NCI-H146 treated with DMSO at 0.1 percent for 48 hours (cell line): ENCODE measurements around the gene EPB41.
A peak's percentile ranks its signal among the peaks of the same experiment; 100 is the strongest.
"Not testable (repeated sequence)": the region's sequence is repeated elsewhere in the genome, so short reads cannot be mapped to it uniquely, and the experiment has no call there.

Experiments used
- DNase-seq: peaks from one replicate; lab custom pipeline; 2025; ENCODE audit not compliant: unreplicated experiment; lab: John Stamatoyannopoulos, UW

The EPB41 gene

DNA sequence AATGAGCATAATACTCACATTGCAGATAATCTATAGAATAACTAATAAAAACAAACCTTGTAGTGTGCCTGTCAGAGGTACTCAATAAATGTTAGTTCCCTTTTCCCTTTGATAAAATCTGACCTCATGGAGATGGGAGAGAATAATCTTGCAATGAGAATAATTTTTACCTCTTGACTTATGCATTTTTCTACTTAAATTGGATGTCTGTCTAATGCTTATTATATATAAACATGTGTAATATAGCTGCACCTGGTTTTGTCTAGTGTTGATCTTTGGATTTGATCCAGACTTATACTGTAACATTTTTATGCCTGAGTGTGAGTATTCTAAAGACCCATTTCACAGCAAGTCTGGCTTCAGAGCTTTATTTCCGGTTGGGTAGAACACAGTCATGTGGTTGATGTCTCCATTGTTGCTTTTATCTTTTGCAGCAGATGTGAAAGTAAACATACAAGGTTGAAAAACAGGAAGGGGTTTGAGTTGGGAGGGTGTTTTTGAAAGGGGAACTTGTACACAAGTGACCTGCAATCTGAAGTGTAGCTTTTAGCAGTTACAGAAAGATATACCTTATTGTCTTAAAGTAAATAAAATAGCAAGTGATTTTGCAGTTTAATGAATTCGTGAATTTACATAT lies 12.4 kb downstream of the EPB41 start:
- DNase-seq, result no peak

DNA sequence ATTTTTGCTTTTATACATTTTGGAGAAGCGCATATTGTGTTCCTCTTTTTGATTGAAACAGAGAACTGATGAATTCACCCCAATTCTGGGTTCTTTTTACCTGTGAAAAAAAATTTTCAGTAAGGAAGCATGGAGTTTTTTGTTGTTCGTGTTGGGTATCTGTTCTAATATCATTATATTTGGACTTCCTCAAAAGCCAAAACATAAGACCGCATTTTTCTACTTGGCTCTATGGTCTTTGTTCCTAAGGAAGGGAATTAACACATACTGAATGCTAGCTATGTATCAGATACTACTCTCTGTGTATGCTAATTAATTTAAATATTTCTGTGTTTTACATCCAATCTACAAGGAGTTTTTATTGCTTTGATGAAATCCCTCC lies 12.9 kb downstream of the EPB41 start:
- no peak for DNase-seq

DNA sequence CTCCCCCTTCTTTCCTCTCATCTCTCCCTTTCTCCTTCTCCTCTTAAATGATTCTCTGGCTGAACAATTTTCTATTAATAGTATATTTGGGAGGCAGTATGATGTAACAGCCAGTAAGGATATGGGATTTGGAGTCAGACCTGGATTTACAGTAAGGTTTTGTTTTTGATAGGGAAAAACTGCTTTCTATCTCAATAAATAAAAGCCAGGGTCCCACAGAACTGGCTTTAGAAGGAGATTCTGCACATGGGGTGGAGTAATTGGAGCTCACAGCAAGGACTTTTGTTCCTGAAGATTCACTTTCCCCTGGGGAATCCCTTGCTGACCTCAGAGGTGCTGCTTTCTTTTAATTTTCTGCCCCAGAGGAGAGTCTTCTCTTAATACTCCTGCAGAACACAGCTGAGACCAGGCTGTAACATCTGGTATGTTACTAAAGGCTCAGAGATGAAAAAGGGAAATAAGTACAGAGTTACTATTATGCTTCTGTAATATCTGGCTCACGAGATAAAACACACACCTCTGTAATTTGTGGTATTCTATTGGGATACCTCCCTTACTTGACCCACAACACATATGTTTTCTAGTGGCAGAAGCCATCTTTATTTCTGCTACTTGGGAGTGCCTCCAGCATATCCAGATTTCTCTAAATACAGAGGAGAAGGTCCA lies 13.4 kb downstream of the EPB41 start:
- no peak for DNase-seq

DNA sequence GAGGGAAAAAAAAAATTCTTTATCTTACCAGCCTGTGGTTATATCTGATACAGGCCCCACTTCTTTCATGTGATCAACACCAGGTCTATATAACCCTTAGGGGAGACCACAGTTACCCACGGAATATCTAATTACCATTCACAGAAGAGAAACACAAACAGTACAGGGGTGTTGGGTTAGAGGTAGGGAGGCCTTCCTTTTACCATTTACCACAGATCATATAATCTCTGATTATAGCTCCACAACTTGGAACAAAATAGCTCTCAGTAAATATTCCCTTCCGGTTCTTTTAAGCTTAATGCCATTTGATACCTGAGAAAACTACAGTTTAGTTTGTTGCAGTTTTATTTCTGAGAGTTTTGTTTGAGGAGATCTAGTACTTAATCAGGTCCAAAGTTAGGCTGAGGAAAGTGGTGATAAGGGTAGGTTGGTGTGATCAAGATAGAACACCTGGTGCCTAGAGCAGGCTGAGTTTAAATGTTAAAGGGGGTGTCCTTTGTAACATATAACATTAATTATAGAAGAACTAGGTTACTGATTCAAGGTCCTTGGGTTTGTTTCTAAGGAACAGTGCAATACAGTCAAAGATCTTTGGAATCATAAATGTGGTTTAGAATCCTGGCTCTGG lies 14.1 kb downstream of the EPB41 start:
- DNase-seq, result peak; percentile 35

DNA sequence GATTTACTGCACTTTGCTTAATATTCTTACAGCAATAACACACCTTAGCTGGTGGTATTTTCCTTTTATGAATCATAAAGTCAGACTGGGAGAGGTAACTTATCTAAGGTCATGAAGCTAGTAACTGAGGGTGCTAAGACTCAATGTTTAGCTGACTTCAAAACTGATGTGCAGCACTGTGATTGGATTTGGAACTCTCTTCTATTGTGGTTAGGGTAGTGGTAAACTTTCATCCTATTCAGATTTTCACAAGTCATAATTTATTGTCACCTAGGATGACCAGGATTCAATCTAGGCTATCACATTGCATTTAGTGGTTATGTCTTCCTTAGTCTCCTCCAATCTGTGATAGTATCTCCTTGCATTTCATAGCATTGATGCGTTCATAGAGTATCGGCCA lies 18.9 kb downstream of the EPB41 start:
- DNase-seq, result no peak

DNA sequence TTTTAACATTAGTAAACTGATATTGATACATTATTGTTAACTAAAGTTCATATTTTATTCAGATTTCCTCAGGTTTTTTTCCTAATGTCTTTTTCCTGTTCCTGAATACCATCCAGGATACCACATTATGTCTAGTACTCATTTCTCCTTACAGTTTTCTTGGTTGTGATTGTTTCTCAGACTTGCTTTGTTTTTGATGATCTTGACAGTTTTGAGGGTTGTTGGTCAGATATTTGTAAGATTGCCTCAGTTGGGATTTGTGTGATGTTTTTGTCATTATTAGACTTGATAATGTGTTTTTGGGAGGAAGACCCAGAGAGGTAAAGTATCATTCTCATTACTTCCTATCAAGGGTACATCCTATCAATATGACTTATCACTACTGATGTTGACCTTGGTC lies 19.5 kb downstream of the EPB41 start:
- DNase-seq, result no peak

DNA sequence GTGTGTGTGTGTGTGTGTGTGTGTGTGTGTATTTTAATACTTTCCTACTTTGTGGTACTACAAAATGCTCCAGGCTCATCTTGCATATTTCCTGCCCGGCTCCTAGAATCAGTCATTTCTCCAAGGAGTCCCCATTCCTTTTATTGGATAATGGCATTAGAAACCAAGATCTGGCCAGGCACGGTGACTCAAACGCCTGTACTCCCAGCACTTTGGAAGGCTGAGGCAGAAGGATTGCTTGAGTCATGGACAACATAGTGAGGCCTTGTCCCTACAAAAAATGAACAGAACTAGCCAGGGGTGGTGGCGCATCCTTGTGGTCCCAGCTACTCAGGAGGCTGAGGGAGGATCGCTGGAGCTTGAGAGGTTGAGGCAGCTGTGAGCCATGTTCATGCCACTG lies 20.3 kb downstream of the EPB41 start:
- no peak for DNase-seq

DNA sequence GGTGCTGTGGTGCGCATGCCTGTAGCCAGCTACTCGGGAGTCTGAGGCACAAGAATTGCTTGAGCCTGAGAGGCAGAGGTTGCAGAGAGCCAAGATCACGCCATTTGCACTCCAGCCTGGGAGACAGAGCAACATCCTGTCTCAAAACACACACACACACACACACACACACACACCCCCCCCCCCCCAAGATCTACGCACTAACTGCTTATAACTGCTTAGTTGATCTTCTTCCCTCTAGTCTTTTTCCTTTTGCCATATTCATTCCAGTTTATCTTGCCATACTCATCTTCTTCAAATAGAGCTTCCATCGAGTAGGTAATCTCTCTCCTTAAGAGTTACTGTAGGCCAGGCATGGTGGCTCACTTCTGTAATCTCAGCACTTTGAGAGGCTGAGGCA lies 20.9 kb downstream of the EPB41 start:
- no peak for DNase-seq

DNA sequence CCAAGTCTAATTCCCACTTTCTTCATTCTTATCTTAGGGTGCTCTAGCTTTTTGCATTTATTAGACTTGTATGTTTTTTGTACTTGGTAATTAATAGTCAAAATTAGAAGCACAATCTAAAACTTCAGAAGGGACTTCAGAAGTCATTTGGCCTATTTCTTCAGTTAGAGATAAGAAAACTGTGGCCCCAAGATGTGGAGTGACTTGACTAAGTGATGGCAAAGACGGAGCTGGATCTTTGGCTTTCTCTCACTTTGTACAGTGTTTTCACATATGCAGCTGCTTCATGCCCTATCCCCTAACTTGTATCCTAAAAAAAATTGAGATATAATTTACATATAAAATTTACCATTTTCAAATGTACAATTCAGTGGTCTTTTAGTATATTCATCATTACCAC lies 21.7 kb downstream of the EPB41 start:
- DNase-seq, result no peak

DNA sequence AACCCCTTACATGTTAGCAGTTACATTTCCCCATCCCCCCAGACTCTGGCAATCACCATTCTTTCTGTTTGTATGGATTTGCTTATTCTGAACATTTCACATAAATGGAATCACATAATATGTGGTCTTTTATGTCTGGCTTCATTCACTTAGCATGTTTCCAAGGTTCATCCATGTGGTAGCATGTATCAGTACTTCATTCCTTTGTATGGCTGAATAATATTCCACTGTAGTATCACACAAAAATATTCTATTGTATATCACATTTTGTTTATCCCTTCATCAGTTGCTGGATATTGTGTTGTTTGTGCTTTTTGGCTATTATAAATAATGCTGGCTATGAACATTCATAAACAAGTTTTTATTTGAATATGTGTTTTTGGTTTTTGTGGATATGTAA lies 22.2 kb downstream of the EPB41 start:
- no peak for DNase-seq

DNA sequence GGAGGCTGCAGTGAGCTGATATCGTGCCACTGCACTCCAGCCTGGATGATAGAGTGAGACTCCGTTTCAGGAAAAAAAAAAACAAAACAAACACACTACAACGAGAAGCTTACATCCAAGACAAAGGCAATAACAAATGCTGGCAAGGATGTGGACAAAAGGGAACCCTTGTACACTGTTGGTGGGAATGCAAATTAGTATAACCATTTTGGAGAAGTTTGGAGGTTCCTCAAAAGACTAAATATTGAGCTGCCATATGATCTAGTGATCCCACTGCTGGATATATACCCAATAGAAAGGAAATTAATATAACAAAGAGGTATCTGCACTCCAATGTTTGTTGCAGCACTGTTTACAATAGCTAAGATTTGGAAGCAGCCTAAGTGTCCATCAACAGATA lies 29.2 kb downstream of the EPB41 start:
- DNase-seq, result not testable (repeated sequence)

DNA sequence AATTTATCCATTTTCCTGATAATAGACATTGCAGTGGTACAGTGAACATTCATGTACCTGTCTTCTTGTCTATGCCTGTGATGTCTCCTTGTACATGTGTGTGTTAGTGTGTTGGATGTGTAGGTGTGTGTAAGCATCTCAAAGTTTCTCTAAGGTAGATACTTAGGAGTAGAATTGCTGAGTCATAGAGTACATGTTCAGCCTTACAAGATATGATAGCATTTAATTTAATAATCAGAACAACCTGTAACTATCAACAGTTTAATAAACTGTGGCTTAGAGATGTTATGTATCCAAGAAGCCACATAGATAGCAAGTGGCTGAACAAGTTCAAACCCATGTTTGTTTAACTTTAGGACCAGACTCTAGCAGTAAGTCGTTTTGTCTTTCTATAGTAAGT lies 35.6 kb downstream of the EPB41 start:
- DNase-seq, result no peak

DNA sequence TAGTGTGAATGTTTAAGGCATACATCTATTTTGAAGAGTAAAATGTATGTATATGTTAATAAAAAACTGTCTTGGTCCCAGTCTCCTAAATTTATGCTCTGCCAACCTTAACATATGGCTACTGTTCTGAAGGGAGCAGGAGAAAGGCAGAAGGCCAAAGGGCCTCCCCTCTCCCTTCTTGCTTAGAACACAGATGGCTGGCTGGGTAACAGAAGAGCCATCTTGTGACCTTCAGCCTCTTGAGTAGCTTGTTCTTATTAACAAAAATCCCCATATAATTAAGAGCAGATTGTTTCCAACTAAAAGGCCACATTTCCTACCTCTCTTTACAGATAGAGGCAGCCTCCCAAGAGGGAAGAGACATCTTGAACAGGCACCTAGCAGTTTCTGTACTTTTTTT lies 36.1 kb downstream of the EPB41 start:
- DNase-seq, result no peak

DNA sequence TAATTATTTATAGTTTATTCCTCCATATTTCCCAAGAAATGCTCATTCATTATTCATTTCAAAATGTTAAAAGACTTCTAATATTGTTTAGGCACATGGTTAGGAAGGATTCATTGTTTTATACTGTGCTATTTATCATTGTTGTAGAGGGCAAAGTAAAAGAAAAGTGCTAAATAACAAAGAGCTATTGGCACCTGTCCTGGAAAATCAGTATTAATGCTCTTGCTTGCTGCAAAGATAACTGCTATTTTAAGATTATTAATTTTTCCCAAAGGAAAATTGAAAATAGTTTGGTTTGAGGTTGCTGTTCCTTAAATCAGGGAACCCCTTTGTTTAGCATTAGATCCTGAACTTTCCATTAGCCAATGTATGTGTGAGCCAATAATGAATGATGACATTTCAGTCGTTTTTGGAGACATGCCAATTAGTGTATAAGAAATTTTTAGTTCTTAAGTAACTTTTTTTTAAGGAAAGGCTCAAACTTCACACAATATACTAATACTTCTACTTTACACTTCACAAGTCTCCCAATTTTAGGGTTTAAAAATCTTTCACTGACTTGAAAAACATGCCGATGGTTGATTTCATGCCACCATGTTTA lies 39.9 kb downstream of the EPB41 start:
- no peak for DNase-seq

DNA sequence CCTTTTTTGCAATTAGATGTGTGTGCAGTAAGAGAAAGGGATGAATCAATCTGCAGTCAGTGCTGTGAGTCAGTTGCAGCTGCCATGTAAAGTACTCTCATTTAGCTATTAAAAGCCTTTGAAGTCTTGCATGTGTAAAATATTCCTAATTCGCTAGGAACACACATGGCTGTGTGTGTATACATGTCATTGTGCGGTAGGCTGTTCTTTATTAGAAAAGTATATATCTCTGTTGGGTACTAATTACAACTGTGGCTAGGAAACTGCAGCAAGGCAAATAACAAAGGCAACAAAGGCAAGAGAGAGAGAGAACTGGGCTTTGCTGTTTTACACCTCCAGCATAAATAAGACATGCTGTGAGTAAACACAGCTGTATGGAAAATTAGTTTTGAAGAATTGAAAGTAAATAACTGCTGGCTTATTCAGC lies 41.7 kb downstream of the EPB41 start:
- peak; percentile 97 for DNase-seq

DNA sequence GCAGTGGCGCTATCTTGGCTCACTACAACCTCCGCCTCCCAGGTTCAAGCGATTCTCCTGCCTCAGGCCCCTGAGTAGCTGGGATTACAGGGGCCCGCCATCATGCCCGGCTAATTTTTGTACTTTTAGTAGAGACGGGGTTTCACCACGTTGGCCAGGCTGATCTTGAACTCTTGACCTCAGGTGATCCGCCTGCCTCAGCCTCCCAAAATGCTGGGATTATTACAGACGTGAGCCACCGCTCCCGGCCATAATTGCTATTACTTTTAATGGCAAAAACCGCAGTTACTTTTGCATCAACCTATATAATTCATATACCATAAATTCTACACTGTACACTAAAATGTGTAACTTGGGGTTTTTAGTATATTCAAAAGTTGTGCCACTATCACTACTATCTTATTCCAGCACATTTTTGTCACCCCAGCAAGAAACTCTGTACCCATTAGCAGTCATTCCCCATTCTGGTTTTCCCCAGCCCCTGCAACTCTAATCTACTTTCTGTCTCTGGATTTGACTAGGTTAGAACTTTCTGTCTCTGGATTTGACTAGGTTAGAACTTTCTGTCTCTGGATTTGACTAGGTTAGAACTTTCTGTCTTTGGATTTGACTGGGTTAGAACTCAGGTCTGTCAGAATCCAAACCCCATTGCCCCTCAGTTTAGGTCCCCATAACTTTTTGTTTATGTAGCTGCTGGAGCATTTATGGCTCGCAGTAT lies 47.9 kb downstream of the EPB41 start:
- DNase-seq, result not testable (repeated sequence)

DNA sequence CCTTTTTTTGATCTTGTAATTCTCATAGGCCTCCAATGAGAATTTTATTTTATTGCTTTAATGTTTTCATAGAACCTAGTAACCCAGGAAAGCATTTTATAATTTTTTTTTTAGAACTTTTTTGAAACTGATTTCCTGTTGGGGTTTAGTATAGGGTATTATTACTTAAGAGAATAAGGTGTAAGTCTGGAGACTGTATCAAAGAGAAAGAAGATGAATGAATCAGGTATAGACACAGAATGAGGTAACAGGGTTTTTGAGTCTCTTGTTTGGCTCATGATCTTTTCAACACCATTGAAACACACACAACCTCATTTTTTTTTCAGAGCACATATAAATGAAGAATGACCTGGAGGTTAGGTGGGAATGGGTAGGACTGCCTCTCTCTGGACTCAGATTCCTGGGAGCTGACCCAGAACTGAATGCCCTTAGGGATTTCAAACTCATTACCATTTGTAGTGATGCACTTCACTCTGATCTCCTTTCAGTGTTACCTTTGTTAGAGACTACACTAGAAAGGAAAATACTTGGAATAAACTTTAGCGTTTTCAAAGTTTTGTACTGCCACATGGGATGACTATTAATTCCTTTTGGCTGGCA lies 51.0 kb downstream of the EPB41 start:
- no peak for DNase-seq

DNA sequence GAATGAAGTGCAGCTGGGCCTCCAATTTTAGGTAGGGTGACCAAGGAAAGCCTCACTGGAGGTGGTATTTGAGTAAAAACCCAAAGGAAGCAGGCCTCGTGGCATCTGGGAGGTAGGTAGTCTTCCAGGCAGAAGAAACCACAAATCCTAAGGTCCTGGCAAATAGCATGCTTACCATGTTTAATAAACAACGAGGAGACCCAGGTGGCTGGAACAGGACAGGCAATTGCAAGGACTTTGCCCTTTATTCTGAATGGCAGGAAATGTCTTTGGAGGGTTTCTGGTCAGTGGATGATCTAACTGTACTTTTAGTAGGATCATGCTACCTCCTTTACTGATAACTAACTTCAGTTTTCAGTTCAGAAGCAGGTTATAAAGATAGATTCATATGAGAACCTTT lies 52.2 kb downstream of the EPB41 start:
- DNase-seq, result no peak

DNA sequence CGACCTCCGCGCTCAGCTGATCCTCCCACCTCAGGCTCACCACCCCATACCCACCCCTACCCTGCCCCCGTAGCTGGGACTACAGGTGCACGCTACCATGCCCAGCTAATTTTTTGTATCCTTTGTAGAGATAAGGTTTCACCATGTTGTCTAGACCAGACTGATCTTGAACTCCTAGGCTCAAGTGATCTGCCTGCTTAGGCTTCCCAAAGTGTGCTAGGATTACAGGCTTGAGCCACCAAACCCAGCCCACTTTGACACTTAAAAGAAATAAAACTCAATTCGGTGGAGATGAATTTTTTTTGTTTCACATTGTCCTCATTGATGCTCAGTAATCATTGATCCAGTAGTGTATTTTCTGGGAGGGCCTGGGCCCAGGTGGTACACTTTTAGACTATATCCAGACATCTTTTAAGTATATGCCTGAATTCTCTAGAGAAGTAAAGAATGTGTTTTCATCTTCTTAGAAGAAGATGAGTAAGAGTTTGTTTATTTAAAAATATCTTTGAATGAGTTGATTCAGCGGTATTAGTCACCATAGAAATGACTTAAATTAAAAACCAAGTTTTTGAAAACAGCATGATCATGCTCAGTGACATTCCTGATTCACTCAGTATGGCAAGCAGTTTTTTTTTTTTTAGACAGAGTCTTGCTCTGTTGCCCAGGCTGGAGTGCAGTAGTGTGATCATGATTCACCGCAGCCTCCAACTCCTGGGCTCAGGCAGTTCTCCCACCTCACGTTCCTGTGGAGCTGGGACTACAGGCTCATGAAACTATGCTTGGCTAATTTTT lies 57.8 kb downstream of the EPB41 start:
- no peak for DNase-seq
